Measurements from ENCODE around the gene RBMS3.
A peak's percentile ranks its signal among the peaks of the same experiment; 100 is the strongest.

Gene RBMS3

GRCh38 chr3:29896856-29897255 lies 616.0 kb downstream of the RBMS3 start:
- no peak for DNase-seq
- in situ Hi-C loops (cut with HindIII; ENCODE audit: low pct_ligation_motif_present, low pct_unique_long_range_greater_than_20kb, low sequenced_read_pairs): no loop called here

- DNase-seq: no peak
- in situ Hi-C loops (cut with HindIII; ENCODE audit: low pct_ligation_motif_present, low pct_unique_long_range_greater_than_20kb, low sequenced_read_pairs): no loop called here
Observed at GRCh38 chr3:29898171-29898965, 617.5 kb downstream of the RBMS3 start.

GRCh38 chr3:29899021-29899420 lies 618.1 kb downstream of the RBMS3 start:
- in situ Hi-C loops (cut with HindIII; ENCODE audit: low pct_ligation_motif_present, low pct_unique_long_range_greater_than_20kb, low sequenced_read_pairs): no loop called here
- DNase-seq: no peak

GRCh38 chr3:29901097-29901496 lies 620.2 kb downstream of the RBMS3 start:
- in situ Hi-C loops (cut with HindIII; ENCODE audit: low pct_ligation_motif_present, low pct_unique_long_range_greater_than_20kb, low sequenced_read_pairs): no loop called here
- DNase-seq: no peak

GRCh38 chr3:29903600-29903999 lies 622.7 kb downstream of the RBMS3 start:
- no peak for DNase-seq
- in situ Hi-C loops (cut with HindIII; ENCODE audit: low pct_ligation_motif_present, low pct_unique_long_range_greater_than_20kb, low sequenced_read_pairs): no loop called here

- in situ Hi-C loops (cut with HindIII; ENCODE audit: low pct_ligation_motif_present, low pct_unique_long_range_greater_than_20kb, low sequenced_read_pairs): no loop called here
Observed at GRCh38 chr3:29906906-29907305, 626.0 kb downstream of the RBMS3 start.

GRCh38 chr3:29912600-29913288 lies 631.9 kb downstream of the RBMS3 start:
- in situ Hi-C loops (cut with HindIII; ENCODE audit: low pct_ligation_motif_present, low pct_unique_long_range_greater_than_20kb, low sequenced_read_pairs): no loop called here
- DNase-seq: no peak

More at GRCh38 chr3:29906906-29907305, 626.0 kb downstream of the RBMS3 start:
- no peak for DNase-seq

GRCh38 chr3:29914861-29915524 lies 634.1 kb downstream of the RBMS3 start:
- DNase-seq: no peak

GRCh38 chr3:29919571-29919970 lies 638.7 kb downstream of the RBMS3 start:
- no peak for DNase-seq
- in situ Hi-C loops (cut with HindIII; ENCODE audit: low pct_ligation_motif_present, low pct_unique_long_range_greater_than_20kb, low sequenced_read_pairs): no loop called here

More at GRCh38 chr3:29914861-29915524, 634.1 kb downstream of the RBMS3 start:
- in situ Hi-C loops (cut with HindIII; ENCODE audit: low pct_ligation_motif_present, low pct_unique_long_range_greater_than_20kb, low sequenced_read_pairs): no loop called here

- peak; percentile 9 for DNase-seq
- in situ Hi-C loops (cut with HindIII; ENCODE audit: low pct_ligation_motif_present, low pct_unique_long_range_greater_than_20kb, low sequenced_read_pairs): no loop called here
Observed at GRCh38 chr3:29922992-29923746, 642.3 kb downstream of the RBMS3 start.

- in situ Hi-C loops (cut with HindIII; ENCODE audit: low pct_ligation_motif_present, low pct_unique_long_range_greater_than_20kb, low sequenced_read_pairs): no loop called here
- DNase-seq: no peak
Observed at GRCh38 chr3:29924783-29925561, 644.1 kb downstream of the RBMS3 start.

GRCh38 chr3:29926378-29926777 lies 645.5 kb downstream of the RBMS3 start:
- in situ Hi-C loops (cut with HindIII; ENCODE audit: low pct_ligation_motif_present, low pct_unique_long_range_greater_than_20kb, low sequenced_read_pairs): no loop called here
- no peak for DNase-seq

- no peak for DNase-seq
- in situ Hi-C loops (cut with HindIII; ENCODE audit: low pct_ligation_motif_present, low pct_unique_long_range_greater_than_20kb, low sequenced_read_pairs): no loop called here
Observed at GRCh38 chr3:29932696-29933325, 651.9 kb downstream of the RBMS3 start.

GRCh38 chr3:29933802-29934490 lies 653.1 kb downstream of the RBMS3 start:
- DNase-seq: no peak
- in situ Hi-C loops (cut with HindIII; ENCODE audit: low pct_ligation_motif_present, low pct_unique_long_range_greater_than_20kb, low sequenced_read_pairs): no loop called here

- in situ Hi-C loops (cut with HindIII; ENCODE audit: low pct_ligation_motif_present, low pct_unique_long_range_greater_than_20kb, low sequenced_read_pairs): no loop called here
- DNase-seq: no peak
Observed at GRCh38 chr3:29934751-29935150, 653.9 kb downstream of the RBMS3 start.

- no peak for DNase-seq
- in situ Hi-C loops (cut with HindIII; ENCODE audit: low pct_ligation_motif_present, low pct_unique_long_range_greater_than_20kb, low sequenced_read_pairs): no loop called here
Observed at GRCh38 chr3:29936054-29936453, 655.2 kb downstream of the RBMS3 start.

- in situ Hi-C loops (cut with HindIII; ENCODE audit: low pct_ligation_motif_present, low pct_unique_long_range_greater_than_20kb, low sequenced_read_pairs): no loop called here
- DNase-seq: no peak
Observed at GRCh38 chr3:29936766-29937165, 655.9 kb downstream of the RBMS3 start.
